K562 (cell line): ENCODE measurements around the gene GATAD2B. TPM values are rescaled to one million over a fixed set of nuclear protein-coding genes. Genes with fewer than 3 reads are reported as not detected.

Experiments
- CBX5 ChIP-seq: IDR thresholded peaks from 2 replicates; pipeline ENCODE4 v1.6.1; 2014; ENCODE audit warnings: low read depth, borderline replicate concordance
- CEBPG ChIP-seq, 3 experiments: fragments of 200-800 bp in 1 of 3; sonication (Bioruptor generic) in 1 of 3; sonication (generic) in 1 of 3; formaldehyde crosslinking in 1 of 3; IDR thresholded peaks in 2 of 3; conservative IDR thresholded peaks in 1 of 3; 2 replicates each; pipeline versions ENCODE4 v1.6.1 to v1.8.0; 2016 to 2022; ENCODE audit warnings: missing compliant biosample characterization in 2 of 3, missing genetic modification characterization in 2 of 3, mild to moderate bottlenecking in 1 of 3, missing genetic modification reagents in 1 of 3
- MXI1 ChIP-seq: IDR thresholded peaks from 2 replicates; pipeline ENCODE4 v1.6.1; 2011; ENCODE audit warnings: low read depth, mild to moderate bottlenecking, improper control_type of control experiment, low read length
- ZNF77 ChIP-seq: fragments of 250-450 bp; sonication (Bioruptor Pico); IDR thresholded peaks from 2 replicates; pipeline ENCODE4 v1.5.0; 2020
- polyA plus RNA-seq, 8 experiments: library from polyadenylated mRNA; depleted of rRNA in 4 of 8; stranded (reverse) in 5 of 8; unstranded in 3 of 8; fragments of >200 nt; fragmentation: Nextera tagmentation in 2 of 8; fragmentation: Illumina TruSeq in 1 of 8; extraction: Ambion mirVana in 2 of 8; extraction: Trizol in 1 of 8; gene quantifications; 2 replicates each; pipeline versions ENCODE4 v1.2.1 to v1.2.3, GENCODE V29; 2011 to 2014; ENCODE audit warnings: inconsistent platforms in 1 of 8, missing spikeins in 1 of 8
- total RNA-seq, 7 experiments: library from RNA; depleted of rRNA in 6 of 7; stranded (reverse); fragments of >200 nt in 6 of 7; fragmentation: Illumina TruSeq in 2 of 7; extraction: Trizol in 2 of 7; gene quantifications; 2 replicates each; pipeline versions ENCODE4 v1.2.1 to v1.2.3, GENCODE V29; 2011 to 2021; ENCODE audit warnings: low replicate concordance in 1 of 7
- TF ChIP-seq, protein P1 (sequence below): IDR thresholded peaks from 2 replicates; pipeline ENCODE4 v1.6.1; 2016; ENCODE audit warnings: missing genetic modification characterization, missing compliant biosample characterization
- TF ChIP-seq, protein P2 (sequence below): fragments of 250-450 bp; sonication (Bioruptor Pico); IDR thresholded peaks from 2 replicates; pipeline ENCODE4 v1.4.0; 2020; ENCODE audit warnings: mild to moderate bottlenecking, moderate library complexity, borderline replicate concordance
- TF ChIP-seq, protein P3 (sequence below): fragments of 250-450 bp; sonication (Bioruptor Pico); IDR thresholded peaks from 2 replicates; pipeline ENCODE4 v1.9.0; 2021; ENCODE audit warnings: mild to moderate bottlenecking, inconsistent platforms
- TF ChIP-seq, protein P4 (sequence below): fragments of 250-450 bp; sonication (Bioruptor Pico); IDR thresholded peaks from 2 replicates; pipeline ENCODE4 v1.4.0; 2020

GATAD2B gene
- total and polyA plus RNA-seq, 9 of the 15 experiments (the other 6 are each of a cell fraction or from before 2014, with no cell fraction given): 1.5 to 40.2 (median 4.9) TPM

DNA sequence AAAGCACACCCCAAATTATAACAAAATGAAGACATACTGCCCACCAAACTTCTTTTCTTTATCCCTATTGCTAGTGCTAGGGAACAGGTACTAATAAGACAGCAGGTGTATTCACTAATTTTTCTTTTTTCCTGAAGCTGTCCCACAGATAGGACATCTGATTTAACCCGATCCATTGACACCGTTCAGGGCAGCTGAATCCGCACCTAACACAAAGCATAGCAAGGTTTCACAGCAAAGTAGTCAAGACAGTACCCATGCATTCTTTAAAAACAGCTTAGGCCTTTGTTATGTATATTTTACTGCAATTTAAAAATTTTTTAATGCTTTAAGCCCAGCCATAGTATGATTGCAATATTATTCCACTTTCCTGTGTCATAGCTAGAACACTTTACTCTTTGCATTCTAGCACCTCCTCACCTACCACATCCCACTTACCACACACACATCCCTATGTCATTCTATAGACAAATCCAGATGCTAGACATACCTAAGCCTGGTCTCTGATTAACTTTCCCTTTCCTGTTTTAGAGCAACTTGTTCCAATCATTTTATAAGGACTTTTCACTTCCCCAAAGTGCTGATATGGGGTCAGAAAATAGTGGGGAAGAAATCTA is 40.4 kb downstream of the GATAD2B start (continued):
- TF ChIP-seq, protein P1, sequence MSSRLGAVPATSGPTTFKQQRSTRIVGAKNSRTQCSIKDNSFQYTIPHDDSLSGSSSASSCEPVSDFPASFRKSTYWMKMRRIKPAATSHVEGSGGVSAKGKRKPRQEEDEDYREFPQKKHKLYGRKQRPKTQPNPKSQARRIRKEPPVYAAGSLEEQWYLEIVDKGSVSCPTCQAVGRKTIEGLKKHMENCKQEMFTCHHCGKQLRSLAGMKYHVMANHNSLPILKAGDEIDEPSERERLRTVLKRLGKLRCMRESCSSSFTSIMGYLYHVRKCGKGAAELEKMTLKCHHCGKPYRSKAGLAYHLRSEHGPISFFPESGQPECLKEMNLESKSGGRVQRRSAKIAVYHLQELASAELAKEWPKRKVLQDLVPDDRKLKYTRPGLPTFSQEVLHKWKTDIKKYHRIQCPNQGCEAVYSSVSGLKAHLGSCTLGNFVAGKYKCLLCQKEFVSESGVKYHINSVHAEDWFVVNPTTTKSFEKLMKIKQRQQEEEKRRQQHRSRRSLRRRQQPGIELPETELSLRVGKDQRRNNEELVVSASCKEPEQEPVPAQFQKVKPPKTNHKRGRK (tag): no peak
- TF ChIP-seq CBX5 (no peak), ZNF77 (CRISPR knock-in tag) (no peak), CEBPG (CRISPR knock-in tag; IDR thresholded peaks at IDR 0.05) (no peak), CEBPG (tag; conservative IDR thresholded peaks at IDR 0.05 in 1 of 2, IDR thresholded peaks at IDR 0.05 in 1 of 2) (no peak), MXI1 (no peak)
- TF ChIP-seq, protein P2, sequence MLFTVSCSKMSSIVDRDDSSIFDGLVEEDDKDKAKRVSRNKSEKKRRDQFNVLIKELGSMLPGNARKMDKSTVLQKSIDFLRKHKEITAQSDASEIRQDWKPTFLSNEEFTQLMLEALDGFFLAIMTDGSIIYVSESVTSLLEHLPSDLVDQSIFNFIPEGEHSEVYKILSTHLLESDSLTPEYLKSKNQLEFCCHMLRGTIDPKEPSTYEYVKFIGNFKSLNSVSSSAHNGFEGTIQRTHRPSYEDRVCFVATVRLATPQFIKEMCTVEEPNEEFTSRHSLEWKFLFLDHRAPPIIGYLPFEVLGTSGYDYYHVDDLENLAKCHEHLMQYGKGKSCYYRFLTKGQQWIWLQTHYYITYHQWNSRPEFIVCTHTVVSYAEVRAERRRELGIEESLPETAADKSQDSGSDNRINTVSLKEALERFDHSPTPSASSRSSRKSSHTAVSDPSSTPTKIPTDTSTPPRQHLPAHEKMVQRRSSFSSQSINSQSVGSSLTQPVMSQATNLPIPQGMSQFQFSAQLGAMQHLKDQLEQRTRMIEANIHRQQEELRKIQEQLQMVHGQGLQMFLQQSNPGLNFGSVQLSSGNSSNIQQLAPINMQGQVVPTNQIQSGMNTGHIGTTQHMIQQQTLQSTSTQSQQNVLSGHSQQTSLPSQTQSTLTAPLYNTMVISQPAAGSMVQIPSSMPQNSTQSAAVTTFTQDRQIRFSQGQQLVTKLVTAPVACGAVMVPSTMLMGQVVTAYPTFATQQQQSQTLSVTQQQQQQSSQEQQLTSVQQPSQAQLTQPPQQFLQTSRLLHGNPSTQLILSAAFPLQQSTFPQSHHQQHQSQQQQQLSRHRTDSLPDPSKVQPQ: no peak
- TF ChIP-seq, protein P3, sequence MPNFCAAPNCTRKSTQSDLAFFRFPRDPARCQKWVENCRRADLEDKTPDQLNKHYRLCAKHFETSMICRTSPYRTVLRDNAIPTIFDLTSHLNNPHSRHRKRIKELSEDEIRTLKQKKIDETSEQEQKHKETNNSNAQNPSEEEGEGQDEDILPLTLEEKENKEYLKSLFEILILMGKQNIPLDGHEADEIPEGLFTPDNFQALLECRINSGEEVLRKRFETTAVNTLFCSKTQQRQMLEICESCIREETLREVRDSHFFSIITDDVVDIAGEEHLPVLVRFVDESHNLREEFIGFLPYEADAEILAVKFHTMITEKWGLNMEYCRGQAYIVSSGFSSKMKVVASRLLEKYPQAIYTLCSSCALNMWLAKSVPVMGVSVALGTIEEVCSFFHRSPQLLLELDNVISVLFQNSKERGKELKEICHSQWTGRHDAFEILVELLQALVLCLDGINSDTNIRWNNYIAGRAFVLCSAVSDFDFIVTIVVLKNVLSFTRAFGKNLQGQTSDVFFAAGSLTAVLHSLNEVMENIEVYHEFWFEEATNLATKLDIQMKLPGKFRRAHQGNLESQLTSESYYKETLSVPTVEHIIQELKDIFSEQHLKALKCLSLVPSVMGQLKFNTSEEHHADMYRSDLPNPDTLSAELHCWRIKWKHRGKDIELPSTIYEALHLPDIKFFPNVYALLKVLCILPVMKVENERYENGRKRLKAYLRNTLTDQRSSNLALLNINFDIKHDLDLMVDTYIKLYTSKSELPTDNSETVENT: no peak
- TF ChIP-seq, protein P4, sequence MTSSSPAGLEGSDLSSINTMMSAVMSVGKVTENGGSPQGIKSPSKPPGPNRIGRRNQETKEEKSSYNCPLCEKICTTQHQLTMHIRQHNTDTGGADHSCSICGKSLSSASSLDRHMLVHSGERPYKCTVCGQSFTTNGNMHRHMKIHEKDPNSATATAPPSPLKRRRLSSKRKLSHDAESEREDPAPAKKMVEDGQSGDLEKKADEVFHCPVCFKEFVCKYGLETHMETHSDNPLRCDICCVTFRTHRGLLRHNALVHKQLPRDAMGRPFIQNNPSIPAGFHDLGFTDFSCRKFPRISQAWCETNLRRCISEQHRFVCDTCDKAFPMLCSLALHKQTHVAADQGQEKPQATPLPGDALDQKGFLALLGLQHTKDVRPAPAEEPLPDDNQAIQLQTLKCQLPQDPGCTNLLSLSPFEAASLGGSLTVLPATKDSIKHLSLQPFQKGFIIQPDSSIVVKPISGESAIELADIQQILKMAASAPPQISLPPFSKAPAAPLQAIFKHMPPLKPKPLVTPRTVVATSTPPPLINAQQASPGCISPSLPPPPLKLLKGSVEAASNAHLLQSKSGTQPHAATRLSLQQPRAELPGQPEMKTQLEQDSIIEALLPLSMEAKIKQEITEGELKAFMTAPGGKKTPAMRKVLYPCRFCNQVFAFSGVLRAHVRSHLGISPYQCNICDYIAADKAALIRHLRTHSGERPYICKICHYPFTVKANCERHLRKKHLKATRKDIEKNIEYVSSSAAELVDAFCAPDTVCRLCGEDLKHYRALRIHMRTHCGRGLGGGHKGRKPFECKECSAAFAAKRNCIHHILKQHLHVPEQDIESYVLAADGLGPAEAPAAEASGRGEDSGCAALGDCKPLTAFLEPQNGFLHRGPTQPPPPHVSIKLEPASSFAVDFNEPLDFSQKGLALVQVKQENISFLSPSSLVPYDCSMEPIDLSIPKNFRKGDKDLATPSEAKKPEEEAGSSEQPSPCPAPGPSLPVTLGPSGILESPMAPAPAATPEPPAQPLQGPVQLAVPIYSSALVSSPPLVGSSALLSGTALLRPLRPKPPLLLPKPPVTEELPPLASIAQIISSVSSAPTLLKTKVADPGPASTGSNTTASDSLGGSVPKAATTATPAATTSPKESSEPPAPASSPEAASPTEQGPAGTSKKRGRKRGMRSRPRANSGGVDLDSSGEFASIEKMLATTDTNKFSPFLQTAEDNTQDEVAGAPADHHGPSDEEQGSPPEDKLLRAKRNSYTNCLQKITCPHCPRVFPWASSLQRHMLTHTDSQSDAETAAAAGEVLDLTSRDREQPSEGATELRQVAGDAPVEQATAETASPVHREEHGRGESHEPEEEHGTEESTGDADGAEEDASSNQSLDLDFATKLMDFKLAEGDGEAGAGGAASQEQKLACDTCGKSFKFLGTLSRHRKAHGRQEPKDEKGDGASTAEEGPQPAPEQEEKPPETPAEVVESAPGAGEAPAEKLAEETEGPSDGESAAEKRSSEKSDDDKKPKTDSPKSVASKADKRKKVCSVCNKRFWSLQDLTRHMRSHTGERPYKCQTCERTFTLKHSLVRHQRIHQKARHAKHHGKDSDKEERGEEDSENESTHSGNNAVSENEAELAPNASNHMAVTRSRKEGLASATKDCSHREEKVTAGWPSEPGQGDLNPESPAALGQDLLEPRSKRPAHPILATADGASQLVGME (CRISPR knock-in tag): no peak
